GM21528 (cell line): Measurements from ENCODE around the gene LRRC4C.

Source experiments
- ATAC-seq: cut with Tn5 transposase; IDR thresholded peaks from one replicate; pipeline ENCODE4 v1.9.1; 2021; ENCODE audit warnings: mild to moderate bottlenecking, moderate library complexity; ENCODE audit not compliant: unreplicated experiment, low FRiP score

Gene LRRC4C

GRCh38 chr11:40281052-40281580, 1178.3 kb downstream of the LRRC4C start:
- ATAC-seq = no peak

GRCh38 chr11:40280159-40281051, 1179.0 kb downstream of the LRRC4C start:
- no peak for ATAC-seq

GRCh38 chr11:40276960-40277359, 1182.5 kb downstream of the LRRC4C start:
- ATAC-seq = no peak

- ATAC-seq = no peak
These were observed 1185.4 kb downstream of the LRRC4C start for GRCh38 chr11:40274017-40274416.

GRCh38 chr11:40273192-40273732, 1186.2 kb downstream of the LRRC4C start:
- ATAC-seq = no peak

- no peak for ATAC-seq
These were observed 1188.1 kb downstream of the LRRC4C start for GRCh38 chr11:40271361-40271760.

- ATAC-seq = no peak
These were observed 1189.6 kb downstream of the LRRC4C start for GRCh38 chr11:40269865-40270264.

GRCh38 chr11:40268551-40268950, 1190.9 kb downstream of the LRRC4C start:
- ATAC-seq = no peak

- no peak for ATAC-seq
These were observed 1204.0 kb downstream of the LRRC4C start for GRCh38 chr11:40255457-40255856.

GRCh38 chr11:40253166-40253565, 1206.3 kb downstream of the LRRC4C start:
- ATAC-seq = no peak

GRCh38 chr11:40252236-40252635, 1207.2 kb downstream of the LRRC4C start:
- ATAC-seq = no peak

GRCh38 chr11:40246983-40247382, 1212.5 kb downstream of the LRRC4C start:
- no peak for ATAC-seq

GRCh38 chr11:40241524-40242051, 1217.9 kb downstream of the LRRC4C start:
- ATAC-seq = peak; percentile 99

- no peak for ATAC-seq
These were observed 1219.2 kb downstream of the LRRC4C start for GRCh38 chr11:40240284-40240683.

- ATAC-seq = no peak
These were observed 1222.9 kb downstream of the LRRC4C start for GRCh38 chr11:40236526-40236925.

- ATAC-seq = no peak
These were observed 1223.6 kb downstream of the LRRC4C start for GRCh38 chr11:40235841-40236240.

- no peak for ATAC-seq
These were observed 1228.6 kb downstream of the LRRC4C start for GRCh38 chr11:40230821-40231220.

- no peak for ATAC-seq
These were observed 1230.8 kb downstream of the LRRC4C start for GRCh38 chr11:40228662-40229061.

GRCh38 chr11:40227730-40228129, 1231.7 kb downstream of the LRRC4C start:
- peak; percentile 96 for ATAC-seq

GRCh38 chr11:40226654-40227053, 1232.8 kb downstream of the LRRC4C start:
- ATAC-seq = no peak

- ATAC-seq = no peak
These were observed 1235.7 kb downstream of the LRRC4C start for GRCh38 chr11:40223596-40224330.
